Measurements from ENCODE around the gene SERPINA1.

Gene SERPINA1

GRCh38 chr14:94363151-94363624 lies 25.2 kb downstream of the SERPINA1 start:
- DNase-seq = no peak
- H3K4me3 ChIP-seq (ENCODE audit: low read depth, low read length) = no peak overlapping the region
- no peaks in the 10 kb centered on the region for H3K27me3 ChIP-seq (replicated peaks)
- TF ChIP-seq CTCF (IDR thresholded peaks at IDR 0.05; ENCODE audit: low read depth, low read length, missing control alignments) = no peak
- no peak overlapping the region for H3K27ac ChIP-seq
- in situ Hi-C loops (cut with HindIII; ENCODE audit: low pct_ligation_motif_present, low sequenced_read_pairs) = no loop called here
- no peaks in the 10 kb centered on the region for H3K36me3 ChIP-seq (replicated peaks)

GRCh38 chr14:94362614-94363133 lies 25.7 kb downstream of the SERPINA1 start:
- no peak for TF ChIP-seq CTCF (IDR thresholded peaks at IDR 0.05; ENCODE audit: low read depth, low read length, missing control alignments)
- no peak overlapping the region for H3K4me3 ChIP-seq (ENCODE audit: low read depth, low read length)
- no peaks in the 10 kb centered on the region for H3K36me3 ChIP-seq (replicated peaks)
- DNase-seq = no peak
- H3K27ac ChIP-seq = no peak overlapping the region
- no peaks in the 10 kb centered on the region for H3K27me3 ChIP-seq (replicated peaks)
- in situ Hi-C loops (cut with HindIII; ENCODE audit: low pct_ligation_motif_present, low sequenced_read_pairs) = no loop called here

- no peaks in the 10 kb centered on the region for H3K27me3 ChIP-seq (replicated peaks)
- no peak overlapping the region for H3K4me3 ChIP-seq (ENCODE audit: low read depth, low read length)
- H3K36me3 ChIP-seq (replicated peaks) = no peaks in the 10 kb centered on the region
- TF ChIP-seq CTCF (IDR thresholded peaks at IDR 0.05; ENCODE audit: low read depth, low read length, missing control alignments) = no peak
- in situ Hi-C loops (cut with HindIII; ENCODE audit: low pct_ligation_motif_present, low sequenced_read_pairs) = no loop called here
- no peak for DNase-seq
- H3K27ac ChIP-seq = no peak overlapping the region
These were observed 26.7 kb downstream of the SERPINA1 start for GRCh38 chr14:94361682-94362081.

GRCh38 chr14:94360945-94361565 lies 27.3 kb downstream of the SERPINA1 start:
- TF ChIP-seq CTCF (IDR thresholded peaks at IDR 0.05; ENCODE audit: low read depth, low read length, missing control alignments) = no peak
- Histone ChIP-seq H3K4me3 (ENCODE audit: low read depth, low read length) (no peak overlapping the region), H3K36me3 (replicated peaks) (no peaks in the 10 kb centered on the region), H3K27ac (no peak overlapping the region), H3K27me3 (replicated peaks) (no peaks in the 10 kb centered on the region)
- DNase-seq = no peak
- in situ Hi-C loops (cut with HindIII; ENCODE audit: low pct_ligation_motif_present, low sequenced_read_pairs) = no loop called here

GRCh38 chr14:94357166-94357565 lies 31.2 kb downstream of the SERPINA1 start:
- in situ Hi-C loops (cut with HindIII; ENCODE audit: low pct_ligation_motif_present, low sequenced_read_pairs) = no loop called here
- TF ChIP-seq CTCF (IDR thresholded peaks at IDR 0.05; ENCODE audit: low read depth, low read length, missing control alignments) = no peak

More at GRCh38 chr14:94357166-94357565, 31.2 kb downstream of the SERPINA1 start:
- no peak for DNase-seq
- H3K36me3 ChIP-seq (replicated peaks) = no peaks in the 10 kb centered on the region
- H3K27me3 ChIP-seq (replicated peaks) = no peaks in the 10 kb centered on the region
- no peak overlapping the region for H3K27ac ChIP-seq
- H3K4me3 ChIP-seq (ENCODE audit: low read depth, low read length) = no peak overlapping the region
